GM12874 (cell line): ENCODE results near the gene NGFR.

ENCODE experiments used
- TF ChIP-seq, protein P1 (sequence below): IDR thresholded peaks from 2 replicates; pipeline ENCODE4 v1.5.1; 2011; ENCODE audit warnings: low read depth, mild to moderate bottlenecking, control low read depth, low read length, moderate library complexity; ENCODE audit not compliant: insufficient read depth

Gene NGFR

GRCh38 chr17:49464049-49464448 lies 31.0 kb upstream of the NGFR start:
- TF ChIP-seq, protein P1, sequence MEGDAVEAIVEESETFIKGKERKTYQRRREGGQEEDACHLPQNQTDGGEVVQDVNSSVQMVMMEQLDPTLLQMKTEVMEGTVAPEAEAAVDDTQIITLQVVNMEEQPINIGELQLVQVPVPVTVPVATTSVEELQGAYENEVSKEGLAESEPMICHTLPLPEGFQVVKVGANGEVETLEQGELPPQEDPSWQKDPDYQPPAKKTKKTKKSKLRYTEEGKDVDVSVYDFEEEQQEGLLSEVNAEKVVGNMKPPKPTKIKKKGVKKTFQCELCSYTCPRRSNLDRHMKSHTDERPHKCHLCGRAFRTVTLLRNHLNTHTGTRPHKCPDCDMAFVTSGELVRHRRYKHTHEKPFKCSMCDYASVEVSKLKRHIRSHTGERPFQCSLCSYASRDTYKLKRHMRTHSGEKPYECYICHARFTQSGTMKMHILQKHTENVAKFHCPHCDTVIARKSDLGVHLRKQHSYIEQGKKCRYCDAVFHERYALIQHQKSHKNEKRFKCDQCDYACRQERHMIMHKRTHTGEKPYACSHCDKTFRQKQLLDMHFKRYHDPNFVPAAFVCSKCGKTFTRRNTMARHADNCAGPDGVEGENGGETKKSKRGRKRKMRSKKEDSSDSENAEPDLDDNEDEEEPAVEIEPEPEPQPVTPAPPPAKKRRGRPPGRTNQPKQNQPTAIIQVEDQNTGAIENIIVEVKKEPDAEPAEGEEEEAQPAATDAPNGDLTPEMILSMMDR, result no peak

DNA sequence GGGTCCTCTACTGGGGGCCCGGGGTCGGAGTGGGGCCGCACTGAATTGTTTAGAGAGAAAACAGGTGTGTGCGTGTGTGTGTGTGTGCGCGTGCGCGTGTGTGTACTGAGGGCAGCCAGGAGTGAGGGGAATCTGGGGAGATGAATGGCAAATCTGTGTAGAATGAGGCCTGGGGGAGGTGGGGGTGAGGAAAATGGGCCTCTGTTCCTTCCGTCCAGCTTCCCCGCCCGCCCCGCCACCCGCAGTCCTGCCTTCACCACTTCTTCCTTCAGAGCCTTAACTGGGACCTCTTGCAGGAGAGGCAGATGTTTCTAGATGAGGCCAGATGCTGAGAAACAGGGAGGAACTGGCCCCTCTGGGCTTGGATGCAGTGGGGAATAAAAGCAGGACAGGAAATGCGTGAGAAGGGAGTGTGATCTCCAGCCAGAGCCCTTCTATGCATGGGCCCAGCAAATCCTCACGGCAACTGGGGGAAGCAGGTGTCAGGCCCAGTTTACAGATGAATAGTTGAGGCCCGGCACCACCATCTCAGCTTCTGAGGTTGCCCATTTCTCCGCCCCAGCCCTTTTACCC lies 29.7 kb upstream of the NGFR start:
- TF ChIP-seq, protein P1, result no peak

DNA sequence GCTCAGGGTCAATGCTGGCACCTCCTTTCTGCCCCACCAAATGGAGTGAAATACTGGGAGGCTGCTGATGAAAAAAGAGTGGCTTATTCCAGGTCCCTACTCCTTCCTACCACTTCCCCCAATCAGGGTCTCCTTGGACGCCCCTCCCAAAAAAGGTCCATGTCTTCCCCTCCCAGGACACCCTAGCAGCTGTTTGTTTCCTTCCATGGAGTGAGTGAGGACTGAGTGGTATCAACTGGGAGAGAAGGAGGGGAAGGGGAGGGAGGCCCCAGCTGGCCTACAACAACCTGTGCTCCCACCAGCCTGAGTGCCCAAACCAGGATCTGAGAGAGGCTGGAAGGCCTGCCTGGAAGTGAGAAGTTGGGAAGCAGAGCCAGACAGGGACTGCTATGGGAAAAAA lies 28.7 kb upstream of the NGFR start:
- TF ChIP-seq, protein P1, result no peak

GRCh38 chr17:49467175-49467574 lies 27.9 kb upstream of the NGFR start:
- TF ChIP-seq, protein P1, result no peak

GRCh38 chr17:49468811-49469385 lies 26.2 kb upstream of the NGFR start:
- TF ChIP-seq, protein P1, result no peak

- TF ChIP-seq, protein P1, result no peak
Observed at GRCh38 chr17:49469831-49470810, 25.0 kb upstream of the NGFR start.

- TF ChIP-seq, protein P1, result no peak
Observed at GRCh38 chr17:49471089-49471683, 23.9 kb upstream of the NGFR start.
